Kidney (tissue), 14 donors: ENCODE data around the gene AGBL4. TPM values are rescaled to one million over a fixed set of nuclear protein-coding genes. Genes with fewer than 3 reads are reported as not detected.
A peak's percentile ranks its signal among the peaks of the same experiment; 100 is the strongest.

Experiments used
- DNase-seq, 5 donors: peaks; one replicate each; pipeline ENCODE4 v3.0.0-alpha.2; 2013 to 2020
- FAIRE-seq: peaks from 2 replicates; lab custom pipeline; 2012; peaks lifted over from hg19 to GRCh38; lab: Jason Lieb, UNC
- H3K27ac ChIP-seq, 2 donors: one replicate each; pipeline ENCODE4 v1.7.0; 2013; ENCODE audit warnings: low read depth in 2 of 2, low read length in 2 of 2, inconsistent platforms in 1 of 2
- H3K27me3 ChIP-seq: one replicate; pipeline ENCODE4 v1.7.1; 2013; ENCODE audit warnings: low read length, inconsistent platforms; ENCODE audit not compliant: control insufficient read depth, insufficient read depth
- H3K36me3 ChIP-seq, 3 donors: one replicate each; pipeline versions ENCODE4 v1.7.0 to v1.7.1; 2013; ENCODE audit warnings: low read length in 3 of 3, control low read depth in 1 of 3, inconsistent platforms in 1 of 3; ENCODE audit not compliant: insufficient read depth in 3 of 3, control insufficient read depth in 2 of 3
- H3K4me1 ChIP-seq, 3 donors: one replicate each; pipeline versions ENCODE4 v1.7.0 to v1.7.1; 2013; ENCODE audit warnings: low read length in 3 of 3, inconsistent platforms in 1 of 3, low read depth in 1 of 3; ENCODE audit not compliant: control insufficient read depth in 2 of 3, insufficient read depth in 2 of 3
- H3K4me3 ChIP-seq, 3 donors: one replicate each; pipeline versions ENCODE4 v1.7.0 to v1.8.1; 2013; ENCODE audit warnings: low read length in 3 of 3, control low read depth in 1 of 3, inconsistent platforms in 1 of 3
- H3K9ac ChIP-seq, 3 donors: one replicate each; pipeline versions ENCODE4 v1.7.0 to v1.7.1; 2013; ENCODE audit warnings: low read length in 3 of 3, control low read depth in 1 of 3, inconsistent platforms in 1 of 3
- H3K9me3 ChIP-seq, 3 donors: one replicate each; pipeline versions ENCODE4 v1.7.0 to v1.7.1; 2013; ENCODE audit warnings: low read length in 3 of 3, control low read depth in 1 of 3, inconsistent platforms in 1 of 3; ENCODE audit not compliant: control insufficient read depth in 2 of 3, insufficient read depth in 1 of 3
- CTCF ChIP-seq: IDR thresholded peaks from 3 replicates; pipeline ENCODE4 v1.5.1; 2012; ENCODE audit warnings: mild to moderate bottlenecking, moderate library complexity, borderline replicate concordance; ENCODE audit not compliant: insufficient read depth; ENCODE audit errors: extremely low read depth
- intact Hi-C: fragments of 100-400 bp; cut with DNase I; formaldehyde crosslinking; loops from one replicate; pipeline ENCODE4 v1.11.1; 2022
- polyA plus RNA-seq: library from polyadenylated mRNA; stranded (reverse); fragments of 350-450 nt; fragmentation: Illumina TruSeq; extraction: RNeasy Lipid Tissue Mini Kit (QIAGEN cat#74804); gene quantifications from one replicate; pipeline ENCODE4 v1.2.3, GENCODE V29; 2014; ENCODE audit warnings: low read depth, low replicate concordance; ENCODE audit not compliant: insufficient read depth
- total RNA-seq: library from RNA; stranded (reverse); fragmentation: NEBNext Ultra II Directional; extraction: Animal tissue kit (Norgen Biotek cat#: 25700); gene quantifications from one replicate; pipeline ENCODE4 v1.2.1, GENCODE V29; 2021
- donor health status: control.
- donor health status: control.
- donor health status: control.
- donor health status: control.
- donor health status: control.
- donor health status: DM: yes; HTN: yes; CAD: no.
- donor health status: Normal renal cell carcinoma (clear cell type).

The AGBL4 gene
- total and polyA plus RNA-seq, 2 donors from 2014 or later: 1.5 to 2.7 TPM

GRCh38 chr1:48923116-48923515 lies 1100.6 kb downstream of the AGBL4 start:
- no peak overlapping the region for H3K9ac ChIP-seq
- no peaks in the 10 kb centered on the region for H3K36me3 ChIP-seq
- no peaks in the 10 kb centered on the region for H3K9me3 ChIP-seq
- intact Hi-C loops: no loop called here
- no peaks in the 10 kb centered on the region for H3K4me1 ChIP-seq
- H3K27ac ChIP-seq: no peak overlapping the region
- DNase-seq: no peak
- H3K4me3 ChIP-seq: no peak overlapping the region
- H3K27me3 ChIP-seq: no peaks in the 10 kb centered on the region
- FAIRE-seq: no peak
- no peak for TF ChIP-seq CTCF

- no peak for DNase-seq
- no peak overlapping the region for H3K9ac ChIP-seq
- H3K4me3 ChIP-seq: no peak overlapping the region
- no peaks in the 10 kb centered on the region for H3K9me3 ChIP-seq
- no peak for TF ChIP-seq CTCF
- peaks cover 2 to 5% (median 2%) of the 10 kb centered on the region in 3 donors for H3K4me1 ChIP-seq
- no peaks in the 10 kb centered on the region for H3K36me3 ChIP-seq
- no peaks in the 10 kb centered on the region for H3K27me3 ChIP-seq
- intact Hi-C loops: no loop called here
- no peak overlapping the region for H3K27ac ChIP-seq
- FAIRE-seq: no peak
Measured at GRCh38 chr1:48920851-48921250, 1102.9 kb downstream of the AGBL4 start.

GRCh38 chr1:48917901-48918603 lies 1105.7 kb downstream of the AGBL4 start:
- no peak overlapping the region for H3K27ac ChIP-seq
- peaks cover 3 to 5% (median 4%) of the 10 kb centered on the region in 3 donors for H3K4me1 ChIP-seq
- no peak overlapping the region for H3K9ac ChIP-seq
- H3K36me3 ChIP-seq: no peaks in the 10 kb centered on the region
- TF ChIP-seq CTCF: no peak
- no peaks in the 10 kb centered on the region for H3K27me3 ChIP-seq
- H3K9me3 ChIP-seq: no peaks in the 10 kb centered on the region
- intact Hi-C loops: no loop called here
- no peak overlapping the region for H3K4me3 ChIP-seq
- FAIRE-seq (no peak), DNase-seq (peak in 1 of 5 donors; percentile 65)
